HG03460 (cell line): ENCODE results near the gene DDI2.
A peak's percentile ranks its signal among the peaks of the same experiment; 100 is the strongest.
"Not testable (repeated sequence)": the region's sequence is repeated elsewhere in the genome, so short reads cannot be mapped to it uniquely, and the experiment has no call there.

Experiments
- ATAC-seq: cut with Tn5 transposase; IDR thresholded peaks from one replicate; pipeline ENCODE4 v1.9.1; 2021; ENCODE audit not compliant: unreplicated experiment

DDI2 gene

GRCh38 chr1:15676688-15677661, 59.7 kb downstream of the DDI2 start:
- no peak for ATAC-seq

GRCh38 chr1:15678578-15678977, 61.3 kb downstream of the DDI2 start:
- ATAC-seq, result no peak

- no peak for ATAC-seq
These were observed 62.9 kb downstream of the DDI2 start for GRCh38 chr1:15680131-15680530.

GRCh38 chr1:15680561-15681348, 63.5 kb downstream of the DDI2 start:
- no peak for ATAC-seq

GRCh38 chr1:15681349-15682292, 64.4 kb downstream of the DDI2 start:
- ATAC-seq, result no peak

GRCh38 chr1:15682936-15683341, 65.7 kb downstream of the DDI2 start:
- ATAC-seq, result no peak

- ATAC-seq, result no peak
These were observed 66.2 kb downstream of the DDI2 start for GRCh38 chr1:15683345-15684039.

GRCh38 chr1:15684042-15684461, 66.8 kb downstream of the DDI2 start, which contains the start of gene PLEKHM2:
PLEKHM2 (plus strand) TSS chr1:15684320; CDS start chr1:15684559, 239 bp downstream.
- ATAC-seq, result no peak

- ATAC-seq, result no peak
These were observed 67.4 kb downstream of the DDI2 start for GRCh38 chr1:15684468-15685291.

GRCh38 chr1:15685820-15686219, 68.6 kb downstream of the DDI2 start:
- ATAC-seq, result no peak

- no peak for ATAC-seq
These were observed 70.2 kb downstream of the DDI2 start for GRCh38 chr1:15687446-15687845.

- no peak for ATAC-seq
These were observed 73.1 kb downstream of the DDI2 start for GRCh38 chr1:15690317-15690716.

- ATAC-seq, result no peak
These were observed 74.3 kb downstream of the DDI2 start for GRCh38 chr1:15691434-15692032.

GRCh38 chr1:15692121-15692682, 74.9 kb downstream of the DDI2 start:
- ATAC-seq, result no peak

GRCh38 chr1:15693371-15693770, 76.1 kb downstream of the DDI2 start:
- no peak for ATAC-seq

GRCh38 chr1:15696956-15697521, 79.8 kb downstream of the DDI2 start:
- peak; percentile 89 for ATAC-seq

GRCh38 chr1:15698201-15698600, 80.9 kb downstream of the DDI2 start:
- no peak for ATAC-seq

- not testable (repeated sequence) for ATAC-seq
These were observed 82.1 kb downstream of the DDI2 start for GRCh38 chr1:15699321-15699720.
